ENCODE results near the gene YEATS2. TPM values are rescaled to one million over a fixed set of nuclear protein-coding genes. Genes with fewer than 3 reads are reported as not detected.
"Not testable (repeated sequence)": the region's sequence is repeated elsewhere in the genome, so short reads cannot be mapped to it uniquely, and the experiment has no call there.

YEATS2 gene
- total RNA-seq, 6 experiments from 2014 or later, result 19.0 to 24.6 (median 20.7) TPM

GRCh38 chr3:183769453-183769852 is 71.9 kb downstream of the YEATS2 start:
- Mint-ChIP-seq H3K9me3 (no peaks in the 10 kb centered on the region; the same call in 1 of the 2 replicates), H3K4me3 (no peak overlapping the region), H3K27ac (no peak overlapping the region), H3K4me1 (ENCODE audit: low read depth) (peaks cover 33% of the 10 kb centered on the region), H3K36me3 (ENCODE audit: low read depth) (peaks cover 10% of the 10 kb centered on the region), H3K27me3 (ENCODE audit: insufficient read depth) (no peaks in the 10 kb centered on the region)
- no peak for DNase-seq
- no peak for TF ChIP-seq CTCF (IDR thresholded peaks at IDR 0.05)

GRCh38 chr3:183774631-183775030 is 77.0 kb downstream of the YEATS2 start:
- Mint-ChIP-seq H3K27me3 (ENCODE audit: insufficient read depth) (no peaks in the 10 kb centered on the region), H3K27ac (peak overlapping the region; percentile 54), H3K4me3 (peak overlapping the region; percentile 51), H3K9me3 (no peaks in the 10 kb centered on the region; the same call in 1 of the 2 replicates), H3K36me3 (ENCODE audit: low read depth) (peaks cover 41% of the 10 kb centered on the region), H3K4me1 (ENCODE audit: low read depth) (peaks cover 37% of the 10 kb centered on the region)
- TF ChIP-seq CTCF (IDR thresholded peaks at IDR 0.05), result no peak
- DNase-seq, result peak; percentile 63

- H3K4me1 Mint-ChIP-seq (ENCODE audit: low read depth), result peaks cover 43% of the 10 kb centered on the region
- H3K4me3 Mint-ChIP-seq, result peak overlapping the region; percentile 40
- TF ChIP-seq CTCF (IDR thresholded peaks at IDR 0.05), result no peak
- peak overlapping the region; percentile 38 for H3K27ac Mint-ChIP-seq
- no peak for DNase-seq
- H3K36me3 Mint-ChIP-seq (ENCODE audit: low read depth), result peaks cover 41% of the 10 kb centered on the region
- H3K9me3 Mint-ChIP-seq, result no peaks in the 10 kb centered on the region; the same call in 1 of the 2 replicates
- no peaks in the 10 kb centered on the region for H3K27me3 Mint-ChIP-seq (ENCODE audit: insufficient read depth)
Measured at GRCh38 chr3:183775781-183776180, 78.2 kb downstream of the YEATS2 start.

- H3K4me3 Mint-ChIP-seq; H3K27me3 Mint-ChIP-seq (ENCODE audit: insufficient read depth); H3K27ac Mint-ChIP-seq; H3K9me3 Mint-ChIP-seq; DNase-seq: not testable (repeated sequence)
- peaks cover 43% of the 10 kb centered on the region for H3K4me1 Mint-ChIP-seq (ENCODE audit: low read depth)
- H3K36me3 Mint-ChIP-seq (ENCODE audit: low read depth), result peaks cover 47% of the 10 kb centered on the region
Measured at GRCh38 chr3:183776451-183776850, 78.9 kb downstream of the YEATS2 start.

GRCh38 chr3:183777016-183777618 is 79.5 kb downstream of the YEATS2 start:
- Mint-ChIP-seq H3K36me3 (ENCODE audit: low read depth) (peaks cover 51% of the 10 kb centered on the region), H3K27me3 (ENCODE audit: insufficient read depth) (no peaks in the 10 kb centered on the region), H3K4me1 (ENCODE audit: low read depth) (peaks cover 43% of the 10 kb centered on the region), H3K4me3 (no peak overlapping the region), H3K9me3 (no peaks in the 10 kb centered on the region; the same call in 1 of the 2 replicates), H3K27ac (no peak overlapping the region)
- DNase-seq, result no peak
- no peak for TF ChIP-seq CTCF (IDR thresholded peaks at IDR 0.05)

- peaks cover 44% of the 10 kb centered on the region for H3K36me3 Mint-ChIP-seq (ENCODE audit: low read depth)
- DNase-seq, result peak; percentile 3
- H3K4me3 Mint-ChIP-seq, result no peak overlapping the region
- peaks cover 47% of the 10 kb centered on the region for H3K4me1 Mint-ChIP-seq (ENCODE audit: low read depth)
- H3K27me3 Mint-ChIP-seq (ENCODE audit: insufficient read depth), result no peaks in the 10 kb centered on the region; the same call in 1 of the 2 replicates
- H3K9me3 Mint-ChIP-seq, result no peaks in the 10 kb centered on the region
- no peak overlapping the region for H3K27ac Mint-ChIP-seq
- no peak for TF ChIP-seq CTCF (IDR thresholded peaks at IDR 0.05)
Measured at GRCh38 chr3:183779896-183780465, 82.4 kb downstream of the YEATS2 start.

Measured in HFFc6 (cell line).